Neural cell (in vitro differentiated cells): Measurements from ENCODE around the gene PLS1. TPM values are rescaled to one million over a fixed set of nuclear protein-coding genes. Genes with fewer than 3 reads are reported as not detected.
"Not testable (repeated sequence)": the region's sequence is repeated elsewhere in the genome, so short reads cannot be mapped to it uniquely, and the experiment has no call there.

ENCODE experiments used
- H2AFZ ChIP-seq: fragments of 200-600, 300-800 bp; sonication (generic), shearing (Covaris generic); 2 replicates; pipeline ENCODE4 v1.6.0; 2014; ENCODE audit warnings: low read depth, mild to moderate bottlenecking, antibody characterized with exemption, low read length, moderate library complexity
- H3F3A ChIP-seq: fragments of 200-600 bp; shearing (Covaris generic); 2 replicates; pipeline ENCODE4 v1.6.1; 2016; ENCODE audit warnings: mild to moderate bottlenecking, moderate library complexity, mixed read lengths, antibody characterized with exemption, low read length; ENCODE audit not compliant: insufficient read depth, poor library complexity, severe bottlenecking
- H3K27ac ChIP-seq: fragments of 200-600, 300-800 bp; sonication (generic), shearing (Covaris generic); 2 replicates; pipeline ENCODE4 v1.5.1; 2014; ENCODE audit warnings: mild to moderate bottlenecking, low read length, moderate library complexity
- H3K27me3 ChIP-seq: fragments of 300-800, 200-600 bp; sonication (generic), shearing (Covaris generic); 2 replicates; pipeline ENCODE4 v1.6.0; 2014; ENCODE audit warnings: mild to moderate bottlenecking, low read depth, low read length, moderate library complexity; ENCODE audit not compliant: insufficient read depth
- H3K36me3 ChIP-seq: fragments of 300-800, 200-600 bp; sonication (generic), shearing (Covaris generic); 2 replicates; pipeline ENCODE4 v1.5.1; 2014; ENCODE audit warnings: mild to moderate bottlenecking, antibody characterized with exemption, low read length, moderate library complexity; ENCODE audit not compliant: insufficient read depth
- H3K4me2 ChIP-seq: fragments of 300-800, 200-600 bp; sonication (generic), shearing (Covaris generic); 2 replicates; pipeline ENCODE4 v1.6.0; 2014; ENCODE audit warnings: mild to moderate bottlenecking, low read length
- H3K4me3 ChIP-seq: fragments of 300-800, 200-600 bp; sonication (generic), shearing (Covaris generic); 2 replicates; pipeline ENCODE4 v1.5.1; 2014; ENCODE audit warnings: mild to moderate bottlenecking, low read length, moderate library complexity
- H3K79me2 ChIP-seq: fragments of 200-600 bp; shearing (Covaris generic); replicated peaks from 2 replicates; pipeline ENCODE4 v1.6.0; 2014; ENCODE audit warnings: mild to moderate bottlenecking, low read length, moderate library complexity; ENCODE audit not compliant: insufficient read depth
- H3K9ac ChIP-seq: fragments of 300-800, 200-600 bp; sonication (generic), shearing (Covaris generic); 2 replicates; pipeline ENCODE4 v1.6.1; 2016; ENCODE audit warnings: mild to moderate bottlenecking, low read length, mixed read lengths
- H3K9me2 ChIP-seq: fragments of 200-600 bp; shearing (Covaris generic); 2 replicates; pipeline ENCODE4 v1.6.1; 2016; ENCODE audit warnings: mild to moderate bottlenecking, low read length, mixed read lengths; ENCODE audit not compliant: insufficient read depth
- H3K9me3 ChIP-seq: fragments of 200-600, 300-800 bp; sonication (generic), shearing (Covaris generic); 2 replicates; pipeline ENCODE4 v1.6.1; 2016; ENCODE audit warnings: mild to moderate bottlenecking, mixed run types, low read length, moderate library complexity, mixed read lengths
- H4K20me1 ChIP-seq: fragments of 200-600 bp; shearing (Covaris generic); 2 replicates; pipeline ENCODE4 v1.6.1; 2016; ENCODE audit warnings: mild to moderate bottlenecking, mixed run types; ENCODE audit not compliant: insufficient read depth
- EP300 ChIP-seq: fragments of 450-650 bp; conservative IDR thresholded peaks from 2 replicates; pipeline ENCODE4 v1.6.1; 2014; ENCODE audit warnings: antibody characterized with exemption, mild to moderate bottlenecking, moderate library complexity; ENCODE audit not compliant: poor library complexity, severe bottlenecking
- EZH2 ChIP-seq: fragments of 200-600, 300-800 bp; shearing (Covaris generic), sonication (generic); IDR thresholded peaks from 2 replicates; pipeline ENCODE4 v1.6.1; 2014; ENCODE audit warnings: antibody characterized with exemption, low read length, borderline replicate concordance, mild to moderate bottlenecking; ENCODE audit not compliant: insufficient read depth, poor library complexity, severe bottlenecking
- MXI1 ChIP-seq: fragments of 450-650 bp; conservative IDR thresholded peaks from 2 replicates; pipeline ENCODE4 v1.6.1; 2014; ENCODE audit warnings: antibody characterized with exemption, mild to moderate bottlenecking; ENCODE audit not compliant: poor library complexity, severe bottlenecking
- POLR2AphosphoS5 ChIP-seq: IDR thresholded peaks from 2 replicates; pipeline ENCODE4 v1.6.1; 2012
- RAD21 ChIP-seq: fragments of 450-650 bp; conservative IDR thresholded peaks from 2 replicates; pipeline ENCODE4 v1.6.1; 2014; ENCODE audit warnings: antibody characterized with exemption, mild to moderate bottlenecking, moderate library complexity
- REST ChIP-seq: IDR thresholded peaks from 2 replicates; pipeline ENCODE4 v1.6.1; 2012; ENCODE audit warnings: borderline replicate concordance
- SMC3 ChIP-seq: fragments of 450-650 bp; conservative IDR thresholded peaks from 2 replicates; pipeline ENCODE4 v1.6.1; 2014; ENCODE audit warnings: antibody characterized with exemption, mild to moderate bottlenecking, moderate library complexity; ENCODE audit not compliant: poor library complexity
- TAF1 ChIP-seq: IDR thresholded peaks from 2 replicates; pipeline ENCODE4 v1.6.1; 2012; ENCODE audit warnings: low read depth
- polyA plus RNA-seq: library from polyadenylated mRNA; depleted of rRNA; stranded (reverse); fragments of >200 nt; gene quantifications from 2 replicates; pipeline ENCODE4 v1.2.3, GENCODE V29; 2014
- TF ChIP-seq, protein P1 (sequence below): fragments of 450-650 bp; IDR thresholded peaks from 2 replicates; pipeline ENCODE4 v1.5.1; 2014; ENCODE audit warnings: antibody characterized with exemption, mild to moderate bottlenecking, moderate library complexity; ENCODE audit not compliant: poor library complexity, severe bottlenecking

The PLS1 gene
- polyA plus RNA-seq, 1 donor from 2014 or later = 0.31 TPM

DNA sequence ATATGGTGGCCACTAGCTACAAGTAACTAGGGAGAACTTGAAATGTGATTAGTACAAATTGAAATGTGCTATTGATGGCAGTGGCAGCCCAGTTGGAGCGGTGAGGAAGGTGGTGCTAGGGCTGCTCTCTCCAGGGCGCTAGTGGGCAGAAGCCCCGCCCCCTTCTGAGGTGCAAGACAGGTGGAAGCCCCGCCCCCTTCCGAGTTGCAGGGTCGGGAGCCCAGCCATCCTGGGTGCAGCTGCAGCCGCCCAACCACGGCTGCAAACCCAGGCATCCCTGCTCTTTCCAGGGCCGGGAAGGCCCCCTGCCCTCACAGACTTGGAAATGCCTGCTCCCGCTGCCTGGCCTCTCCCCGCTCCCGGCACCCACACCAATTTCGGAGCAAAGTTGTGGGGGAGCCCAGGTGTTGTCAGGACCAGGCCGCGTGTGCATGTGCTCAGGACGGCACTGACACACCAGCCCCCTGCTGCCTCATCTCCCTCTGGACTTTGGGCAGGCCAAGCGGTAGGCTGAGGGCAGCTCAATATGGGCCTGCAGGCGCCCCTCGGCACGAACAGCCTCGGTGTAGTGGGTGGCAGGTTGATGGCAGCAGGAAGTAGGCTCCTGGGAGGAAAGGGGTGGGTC lies 27.7 kb upstream of the PLS1 start:
- H3F3A ChIP-seq = no peaks in the 10 kb centered on the region
- H2AFZ ChIP-seq = no peak overlapping the region
- TF ChIP-seq SMC3 = no peak
- TF ChIP-seq EZH2 = no peak
- TF ChIP-seq EP300 = no peak
- no peak for TF ChIP-seq MXI1
- TF ChIP-seq TAF1 = no peak
- TF ChIP-seq POLR2AphosphoS5 = no peak
- TF ChIP-seq REST = no peak
- TF ChIP-seq, protein P1, sequence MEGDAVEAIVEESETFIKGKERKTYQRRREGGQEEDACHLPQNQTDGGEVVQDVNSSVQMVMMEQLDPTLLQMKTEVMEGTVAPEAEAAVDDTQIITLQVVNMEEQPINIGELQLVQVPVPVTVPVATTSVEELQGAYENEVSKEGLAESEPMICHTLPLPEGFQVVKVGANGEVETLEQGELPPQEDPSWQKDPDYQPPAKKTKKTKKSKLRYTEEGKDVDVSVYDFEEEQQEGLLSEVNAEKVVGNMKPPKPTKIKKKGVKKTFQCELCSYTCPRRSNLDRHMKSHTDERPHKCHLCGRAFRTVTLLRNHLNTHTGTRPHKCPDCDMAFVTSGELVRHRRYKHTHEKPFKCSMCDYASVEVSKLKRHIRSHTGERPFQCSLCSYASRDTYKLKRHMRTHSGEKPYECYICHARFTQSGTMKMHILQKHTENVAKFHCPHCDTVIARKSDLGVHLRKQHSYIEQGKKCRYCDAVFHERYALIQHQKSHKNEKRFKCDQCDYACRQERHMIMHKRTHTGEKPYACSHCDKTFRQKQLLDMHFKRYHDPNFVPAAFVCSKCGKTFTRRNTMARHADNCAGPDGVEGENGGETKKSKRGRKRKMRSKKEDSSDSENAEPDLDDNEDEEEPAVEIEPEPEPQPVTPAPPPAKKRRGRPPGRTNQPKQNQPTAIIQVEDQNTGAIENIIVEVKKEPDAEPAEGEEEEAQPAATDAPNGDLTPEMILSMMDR = no peak
- no peak for TF ChIP-seq RAD21
- no peak overlapping the region for H3K4me3 ChIP-seq
- no peak overlapping the region for H3K27ac ChIP-seq
- no peaks in the 10 kb centered on the region for H3K9me2 ChIP-seq
- H3K79me2 ChIP-seq = peaks cover under 1% of the 10 kb centered on the region
- no peak overlapping the region for H3K9ac ChIP-seq
- no peak overlapping the region for H3K4me2 ChIP-seq
- H3K9me3 ChIP-seq = no peaks in the 10 kb centered on the region
- no peaks in the 10 kb centered on the region for H3K36me3 ChIP-seq
- H3K27me3 ChIP-seq = no peaks in the 10 kb centered on the region
- H4K20me1 ChIP-seq = no peaks in the 10 kb centered on the region

GRCh38 chr3:142569422-142569821 lies 26.8 kb upstream of the PLS1 start:
- H3K36me3 ChIP-seq, H3K27me3 ChIP-seq, H3K9me2 ChIP-seq, H3K79me2 ChIP-seq, H3K4me3 ChIP-seq, H3K4me2 ChIP-seq, H4K20me1 ChIP-seq, H3K9me3 ChIP-seq, H3K9ac ChIP-seq, H3F3A ChIP-seq, H3K27ac ChIP-seq, H2AFZ ChIP-seq: not testable (repeated sequence)

- peaks cover 18% of the 10 kb centered on the region for H3K79me2 ChIP-seq
- not testable (repeated sequence) for H2AFZ ChIP-seq, H3K9me3 ChIP-seq, H4K20me1 ChIP-seq, H3K27ac ChIP-seq, H3K27me3 ChIP-seq, H3K36me3 ChIP-seq, H3K9me2 ChIP-seq, H3K4me3 ChIP-seq, H3K9ac ChIP-seq, H3K4me2 ChIP-seq, H3F3A ChIP-seq
Measured at GRCh38 chr3:142574223-142574622, 22.0 kb upstream of the PLS1 start.
